ENCODE data around the gene NLRP13. TPM values are rescaled to one million over a fixed set of nuclear protein-coding genes. Genes with fewer than 3 reads are reported as not detected.
A peak's percentile ranks its signal among the peaks of the same experiment; 100 is the strongest.

The NLRP13 gene
- total RNA-seq, 4 donors from 2014 or later, result not detected

DNA sequence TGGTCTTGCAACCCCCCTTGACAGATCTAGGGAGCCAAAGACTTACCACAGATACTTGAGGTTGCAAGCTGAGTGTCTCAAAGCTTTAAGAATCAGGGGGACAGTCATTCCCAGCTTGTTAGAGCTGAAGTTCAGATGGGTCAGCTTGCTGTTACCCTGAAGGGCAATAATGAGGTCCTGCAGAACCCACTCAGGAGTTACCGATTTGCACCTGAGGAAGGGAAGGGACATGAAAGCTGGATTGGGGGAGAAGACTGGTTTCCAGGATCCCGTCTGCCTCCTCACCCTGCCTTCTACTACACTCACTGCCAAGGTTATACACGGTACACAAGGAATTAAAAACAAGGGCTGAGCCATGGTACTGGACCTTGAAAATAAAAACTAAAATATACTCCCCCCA is 24.4 kb downstream of the NLRP13 start:
- Histone ChIP-seq H3K9me3 (peaks cover 0 to 16% (median 4%) of the 10 kb centered on the region in 4 donors), H3K27ac (replicated peaks in 1 of 4) (no peak overlapping the region), H3K36me3 (no peaks in the 10 kb centered on the region), H3K4me1 (no peaks in the 10 kb centered on the region), H3K4me3 (no peak overlapping the region), H3K27me3 (peaks cover 0 to 24% (median 0%) of the 10 kb centered on the region in 4 donors)
- intact Hi-C loops (cut with DNase I), result no loop called here
- DNase-seq (ENCODE audit: extremely low spot score), result peak; percentile 19
- 71% methylated on average over 3 of the region's 3 CpGs for WGBS
- no peak for TF ChIP-seq EP300 (IDR thresholded peaks at IDR 0.05)
- TF ChIP-seq POLR2A (IDR thresholded peaks at IDR 0.05; ENCODE audit: low read depth), result no peak
- TF ChIP-seq, protein P1, sequence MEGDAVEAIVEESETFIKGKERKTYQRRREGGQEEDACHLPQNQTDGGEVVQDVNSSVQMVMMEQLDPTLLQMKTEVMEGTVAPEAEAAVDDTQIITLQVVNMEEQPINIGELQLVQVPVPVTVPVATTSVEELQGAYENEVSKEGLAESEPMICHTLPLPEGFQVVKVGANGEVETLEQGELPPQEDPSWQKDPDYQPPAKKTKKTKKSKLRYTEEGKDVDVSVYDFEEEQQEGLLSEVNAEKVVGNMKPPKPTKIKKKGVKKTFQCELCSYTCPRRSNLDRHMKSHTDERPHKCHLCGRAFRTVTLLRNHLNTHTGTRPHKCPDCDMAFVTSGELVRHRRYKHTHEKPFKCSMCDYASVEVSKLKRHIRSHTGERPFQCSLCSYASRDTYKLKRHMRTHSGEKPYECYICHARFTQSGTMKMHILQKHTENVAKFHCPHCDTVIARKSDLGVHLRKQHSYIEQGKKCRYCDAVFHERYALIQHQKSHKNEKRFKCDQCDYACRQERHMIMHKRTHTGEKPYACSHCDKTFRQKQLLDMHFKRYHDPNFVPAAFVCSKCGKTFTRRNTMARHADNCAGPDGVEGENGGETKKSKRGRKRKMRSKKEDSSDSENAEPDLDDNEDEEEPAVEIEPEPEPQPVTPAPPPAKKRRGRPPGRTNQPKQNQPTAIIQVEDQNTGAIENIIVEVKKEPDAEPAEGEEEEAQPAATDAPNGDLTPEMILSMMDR (IDR thresholded peaks at IDR 0.05), result no peak
- TF ChIP-seq POLR2AphosphoS5 (IDR thresholded peaks at IDR 0.05), result no peak

DNA sequence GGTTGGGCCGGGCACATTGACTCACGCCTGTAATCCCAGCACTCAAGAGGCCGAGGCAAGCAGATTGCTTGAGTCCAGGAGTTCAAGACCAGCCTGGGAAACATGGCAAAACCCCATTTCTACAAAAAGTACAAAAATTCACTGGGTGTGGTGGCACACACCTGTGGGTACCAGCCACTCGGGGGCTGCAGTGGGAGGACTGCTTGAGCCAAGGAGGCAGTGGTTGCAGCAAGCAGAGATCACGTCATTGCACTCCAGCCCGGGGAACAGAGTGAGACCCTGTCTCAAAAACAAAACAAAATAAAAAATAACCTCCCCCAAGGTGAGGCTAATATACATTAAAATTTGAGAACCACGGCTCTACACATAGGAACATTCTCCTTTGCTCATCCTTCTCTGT is 24.9 kb downstream of the NLRP13 start:
- H3K36me3 ChIP-seq, result no peaks in the 10 kb centered on the region
- H3K4me1 ChIP-seq, result no peaks in the 10 kb centered on the region
- no peak overlapping the region for H3K27ac ChIP-seq (replicated peaks in 1 of 4)
- H3K9me3 ChIP-seq, result peaks cover 0 to 16% (median 4%) of the 10 kb centered on the region in 4 donors
- H3K27me3 ChIP-seq, result peaks cover 0 to 19% (median 0%) of the 10 kb centered on the region in 4 donors
- intact Hi-C loops (cut with DNase I), result no loop called here
- TF ChIP-seq EP300 (IDR thresholded peaks at IDR 0.05) (no peak), POLR2A (IDR thresholded peaks at IDR 0.05; ENCODE audit: low read depth) (no peak), POLR2AphosphoS5 (IDR thresholded peaks at IDR 0.05) (no peak)
- TF ChIP-seq, protein P1 (IDR thresholded peaks at IDR 0.05), result no peak
- H3K4me3 ChIP-seq, result no peak overlapping the region
- DNase-seq (ENCODE audit: extremely low spot score), result peak; percentile 55
- WGBS, result 74% methylated on average over 4 of the region's 7 CpGs

DNA sequence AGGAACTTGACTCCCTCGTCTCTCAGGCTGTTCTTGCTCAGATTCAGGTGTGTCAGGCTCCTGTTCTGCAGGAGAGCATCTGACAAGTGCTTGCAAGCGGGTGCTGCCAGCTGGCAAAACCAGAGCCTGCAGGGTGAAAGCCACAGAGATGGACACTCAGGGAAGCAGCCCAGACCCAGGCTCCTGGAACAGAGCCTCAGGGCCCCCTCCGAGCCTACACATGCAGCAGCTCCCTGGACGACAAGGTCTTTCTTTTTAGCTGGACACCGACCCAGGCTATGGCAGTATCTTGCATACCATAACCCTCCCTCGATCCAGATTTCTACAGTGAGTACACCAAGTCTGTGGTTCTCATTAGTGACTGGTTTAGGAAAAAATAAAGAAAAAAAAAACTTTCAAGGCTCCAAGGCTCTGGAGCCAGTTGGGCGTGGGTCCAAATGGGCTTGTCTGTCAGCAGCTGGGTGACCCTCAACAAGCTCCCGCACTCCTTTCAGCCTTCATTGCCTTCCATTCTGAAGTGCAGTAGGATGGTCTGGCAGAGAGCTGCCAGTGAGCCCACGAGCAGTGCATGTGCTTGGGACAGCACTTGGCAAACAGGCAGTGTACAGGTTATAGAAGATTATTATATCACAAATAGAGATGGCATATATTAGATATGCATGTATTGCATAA is 29.9 kb downstream of the NLRP13 start:
- Histone ChIP-seq H3K4me1 (no peaks in the 10 kb centered on the region), H3K27me3 (no peaks in the 10 kb centered on the region), H3K36me3 (no peaks in the 10 kb centered on the region), H3K9me3 (no peaks in the 10 kb centered on the region), H3K27ac (replicated peaks in 1 of 4) (no peak overlapping the region), H3K4me3 (no peak overlapping the region)
- 75% methylated on average over 9 of the region's 9 CpGs for WGBS
- intact Hi-C loops (cut with DNase I), result no loop called here
- TF ChIP-seq EP300 (IDR thresholded peaks at IDR 0.05) (no peak), POLR2AphosphoS5 (IDR thresholded peaks at IDR 0.05) (no peak), POLR2A (IDR thresholded peaks at IDR 0.05; ENCODE audit: low read depth) (no peak)
- TF ChIP-seq, protein P1 (IDR thresholded peaks at IDR 0.05), result no peak
- peak; percentile 85 for DNase-seq (ENCODE audit: extremely low spot score)

DNA sequence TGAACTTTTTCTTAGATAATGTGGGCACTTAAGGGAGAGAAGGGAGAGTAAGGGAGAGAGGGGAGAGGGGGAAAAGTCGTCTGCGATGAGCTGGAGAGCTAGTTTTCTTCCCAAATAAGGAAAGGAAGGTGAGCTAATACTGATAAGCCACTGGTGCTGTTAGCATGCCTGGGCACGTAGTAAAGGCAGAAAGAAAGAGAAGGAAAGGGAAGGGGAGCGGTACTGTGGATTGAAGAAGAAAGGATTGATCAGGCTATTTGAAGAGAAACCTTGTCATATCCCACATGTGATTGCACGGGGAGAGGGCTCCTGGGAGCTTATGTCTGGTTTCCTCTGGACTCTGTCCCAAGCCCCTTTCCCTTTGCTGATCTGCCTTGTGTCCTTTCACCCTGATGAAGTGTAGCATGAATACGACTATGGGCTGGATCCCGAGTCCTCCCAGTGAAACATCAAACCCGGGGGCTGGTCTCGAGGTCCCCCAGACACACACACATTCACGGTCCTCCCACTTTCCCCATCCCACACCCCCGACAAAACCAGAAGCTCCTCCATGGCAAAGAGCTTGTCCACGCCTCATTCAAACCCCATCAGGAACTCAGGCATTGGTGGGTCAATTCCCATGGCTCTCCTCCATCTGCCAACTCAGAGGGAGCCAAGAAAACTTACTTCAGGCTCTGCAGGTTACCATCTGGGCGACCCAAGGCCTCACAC is 30.6 kb downstream of the NLRP13 start:
- intact Hi-C loops (cut with DNase I), result no loop called here

More for the DNA sequence above, 30.6 kb downstream of the NLRP13 start:
- H3K36me3 ChIP-seq, result no peaks in the 10 kb centered on the region
- no peak overlapping the region for H3K27ac ChIP-seq (replicated peaks in 1 of 4)
- H3K4me3 ChIP-seq, result no peak overlapping the region
- peak; percentile 62 for DNase-seq (ENCODE audit: extremely low spot score)
- H3K9me3 ChIP-seq, result no peaks in the 10 kb centered on the region
- 76% methylated on average over 12 of the region's 13 CpGs for WGBS
- TF ChIP-seq, protein P1 (IDR thresholded peaks at IDR 0.05), result no peak
- TF ChIP-seq POLR2AphosphoS5 (IDR thresholded peaks at IDR 0.05) (no peak), EP300 (IDR thresholded peaks at IDR 0.05) (no peak), POLR2A (IDR thresholded peaks at IDR 0.05; ENCODE audit: low read depth) (no peak)
- no peaks in the 10 kb centered on the region for H3K27me3 ChIP-seq
- H3K4me1 ChIP-seq, result no peaks in the 10 kb centered on the region
